Naive B cell (primary cell): ENCODE results near the gene BUD23. TPM values are rescaled to one million over a fixed set of nuclear protein-coding genes. Genes with fewer than 3 reads are reported as not detected.
A peak's percentile ranks its signal among the peaks of the same experiment; 100 is the strongest.
"Not testable (repeated sequence)": the region's sequence is repeated elsewhere in the genome, so short reads cannot be mapped to it uniquely, and the experiment has no call there.

Source experiments
- ATAC-seq, 2 donors: fragments of 150-1000 bp; cut with Tn5 transposase; 2 replicates each; pipeline ENCODE4 v1.10.0; 2021; ENCODE audit warnings: low read depth in 2 of 2, mild to moderate bottlenecking in 2 of 2, moderate library complexity in 2 of 2
- DNase-seq: peaks from one replicate; pipeline ENCODE4 v3.0.0; 2022
- H3K27ac Mint-ChIP-seq, 6 donors: one replicate each; pipeline ENCODE4 v1.8.0; 2020 to 2022; ENCODE audit warnings: mild to moderate bottlenecking in 6 of 6, mixed read lengths in 6 of 6, moderate library complexity in 5 of 6, inconsistent platforms in 2 of 6
- H3K27me3 Mint-ChIP-seq, 3 donors: one replicate each; pipeline ENCODE4 v1.8.0; 2021 to 2022; ENCODE audit warnings: mixed read lengths in 3 of 3, mild to moderate bottlenecking in 1 of 3
- H3K36me3 Mint-ChIP-seq, 2 donors: one replicate each; pipeline ENCODE4 v1.8.0; 2020 to 2022; ENCODE audit warnings: mixed read lengths in 2 of 2, inconsistent platforms in 1 of 2, mild to moderate bottlenecking in 1 of 2
- H3K4me1 Mint-ChIP-seq, 3 donors: one replicate each; pipeline ENCODE4 v1.8.0; 2020 to 2022; ENCODE audit warnings: mixed read lengths in 3 of 3, inconsistent platforms in 1 of 3, mild to moderate bottlenecking in 1 of 3, moderate library complexity in 1 of 3
- H3K4me3 Mint-ChIP-seq, 8 donors: one replicate each; pipeline ENCODE4 v1.8.0; 2020 to 2022; ENCODE audit warnings: mild to moderate bottlenecking in 8 of 8, mixed read lengths in 8 of 8, moderate library complexity in 8 of 8, inconsistent platforms in 2 of 8
- H3K9me3 Mint-ChIP-seq, 7 donors: one replicate each; pipeline ENCODE4 v1.8.0; 2020 to 2022; ENCODE audit warnings: mixed read lengths in 7 of 7, mild to moderate bottlenecking in 5 of 7, inconsistent platforms in 2 of 7, moderate library complexity in 1 of 7
- polyA plus RNA-seq, 6 donors: library from polyadenylated mRNA; unstranded; fragments of 300-500 nt; fragmentation: Illumina TruSeq; gene quantifications; one replicate each; pipeline ENCODE4 v1.2.3, GENCODE V29; 2021; ENCODE audit warnings: low read depth in 6 of 6

The BUD23 gene
- polyA plus RNA-seq, 6 donors from 2014 or later: 129 to 249 (median 148) TPM

DNA sequence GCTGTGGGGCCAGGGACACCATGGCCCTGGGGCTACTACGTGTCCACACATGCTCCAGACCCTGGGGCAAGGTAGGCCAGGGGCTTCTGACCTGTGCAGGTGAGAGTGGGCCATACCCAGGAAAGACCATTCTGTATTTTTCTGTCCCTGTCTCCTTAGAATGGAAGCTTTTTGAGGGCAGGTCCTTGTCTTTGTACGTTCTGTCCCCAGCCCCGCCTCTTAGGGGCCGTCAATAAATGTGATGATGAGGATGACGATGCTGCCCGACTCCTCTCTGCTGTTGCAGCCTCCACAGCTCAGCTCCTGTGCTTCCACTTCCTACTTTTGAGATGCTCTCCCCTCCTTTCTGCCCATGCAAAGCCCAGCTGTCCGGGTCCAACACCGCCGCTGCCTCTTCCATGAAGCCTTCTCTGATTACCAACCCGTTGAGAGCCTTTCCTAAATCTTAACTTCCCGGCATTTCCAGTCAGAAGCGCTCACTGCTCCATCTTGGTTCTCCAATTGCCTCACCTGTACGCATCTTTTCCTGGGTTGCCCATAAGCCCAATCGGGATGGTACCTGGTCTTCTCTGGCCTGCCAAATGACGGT, 11.4 kb upstream of the BUD23 start:
- H3K4me1 Mint-ChIP-seq: peaks cover 8 to 13% (median 11%) of the 10 kb centered on the region in 3 donors
- peak overlapping the region in 3 of 6 donors; percentile 19 to 68 (median 43) for H3K27ac Mint-ChIP-seq
- peaks cover 0 to 17% (median 15%) of the 10 kb centered on the region in 3 donors for H3K27me3 Mint-ChIP-seq
- DNase-seq (no peak), ATAC-seq (no peak)
- no peak overlapping the region for H3K4me3 Mint-ChIP-seq
- no peaks in the 10 kb centered on the region for H3K36me3 Mint-ChIP-seq
- H3K9me3 Mint-ChIP-seq: no peaks in the 10 kb centered on the region

DNA sequence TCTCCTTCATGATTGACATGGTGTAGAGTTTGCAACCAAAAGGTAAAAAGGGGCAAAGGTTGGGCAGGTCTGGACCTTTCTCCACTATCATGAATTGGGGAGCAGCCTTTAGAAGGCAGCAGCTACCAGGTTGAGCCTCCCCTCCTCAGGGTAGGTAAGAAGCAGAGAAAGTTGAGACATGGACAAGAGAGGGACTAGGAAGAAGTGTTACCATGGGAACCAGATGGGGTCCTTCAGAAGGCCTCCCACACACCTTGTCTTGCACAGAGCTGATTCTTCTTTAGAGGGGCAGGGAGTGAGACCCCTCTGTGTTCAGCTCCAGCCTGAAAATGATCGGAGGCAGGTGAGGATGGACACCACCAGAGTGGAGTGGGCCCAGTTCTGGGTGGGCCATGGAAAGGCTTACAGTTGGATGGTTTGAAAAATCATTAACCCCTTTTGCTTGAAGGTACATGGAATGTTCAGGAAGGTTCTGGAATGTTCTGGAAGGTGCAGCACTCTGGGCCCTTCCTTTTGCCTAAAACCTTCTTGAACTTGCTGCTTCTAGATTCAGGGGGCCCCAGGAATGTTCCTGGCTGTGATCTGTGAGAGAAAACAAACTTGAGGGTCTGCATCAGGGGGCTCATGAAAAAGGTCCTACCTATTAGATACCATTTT, 8.8 kb upstream of the BUD23 start:
- peaks cover 0 to 11% (median 4%) of the 10 kb centered on the region in 3 donors for H3K4me1 Mint-ChIP-seq
- H3K36me3 Mint-ChIP-seq: no peaks in the 10 kb centered on the region
- DNase-seq: no peak
- no peaks in the 10 kb centered on the region for H3K9me3 Mint-ChIP-seq
- H3K27me3 Mint-ChIP-seq: peaks cover 0 to 3% (median 3%) of the 10 kb centered on the region in 3 donors
- no peak for ATAC-seq
- H3K4me3 Mint-ChIP-seq: no peak overlapping the region
- no peak overlapping the region for H3K27ac Mint-ChIP-seq

- H3K27ac Mint-ChIP-seq, DNase-seq, H3K27me3 Mint-ChIP-seq, H3K4me3 Mint-ChIP-seq, H3K36me3 Mint-ChIP-seq, ATAC-seq, H3K9me3 Mint-ChIP-seq: not testable (repeated sequence)
- H3K4me1 Mint-ChIP-seq: peaks cover 6 to 19% (median 7%) of the 10 kb centered on the region in 3 donors
Measured at GRCh38 chr7:73676062-73676461, 7.3 kb upstream of the BUD23 start.

DNA sequence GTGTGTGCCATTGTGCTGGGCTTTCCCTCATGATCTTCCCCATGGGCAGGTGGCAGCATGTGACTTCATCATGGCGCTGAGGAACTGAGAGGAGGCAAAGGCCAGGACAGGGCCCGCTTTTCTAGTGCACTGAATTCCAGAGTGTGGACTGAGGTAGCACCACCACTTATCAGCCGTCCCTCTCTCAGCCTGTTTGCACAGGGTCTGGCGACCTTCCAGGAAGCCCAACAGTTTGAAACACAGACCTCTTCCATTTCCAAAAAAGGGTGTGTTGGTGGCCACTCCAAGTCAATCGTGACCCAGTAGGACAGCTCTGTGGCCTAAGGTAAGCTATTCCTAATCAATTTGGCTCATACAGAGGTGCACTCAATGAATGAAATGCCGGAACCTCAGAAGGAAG, 4.5 kb upstream of the BUD23 start:
- DNase-seq (no peak), ATAC-seq (no peak)
- no peaks in the 10 kb centered on the region for H3K36me3 Mint-ChIP-seq
- peaks cover 16 to 39% (median 24%) of the 10 kb centered on the region in 3 donors for H3K4me1 Mint-ChIP-seq
- H3K27me3 Mint-ChIP-seq: no peaks in the 10 kb centered on the region
- peak overlapping the region in 1 of 8 donors; percentile 95 for H3K4me3 Mint-ChIP-seq
- H3K9me3 Mint-ChIP-seq: no peaks in the 10 kb centered on the region
- H3K27ac Mint-ChIP-seq: peak overlapping the region in 1 of 6 donors; percentile 62

- H3K36me3 Mint-ChIP-seq: no peaks in the 10 kb centered on the region
- DNase-seq: no peak
- no peaks in the 10 kb centered on the region for H3K9me3 Mint-ChIP-seq
- no peaks in the 10 kb centered on the region for H3K27me3 Mint-ChIP-seq
- peaks cover 20 to 40% (median 27%) of the 10 kb centered on the region in 3 donors for H3K4me1 Mint-ChIP-seq
- no peak for ATAC-seq
- H3K27ac Mint-ChIP-seq: peak overlapping the region in 1 of 6 donors; percentile 47
- peak overlapping the region in 4 of 8 donors; percentile 6 to 95 (median 56) for H3K4me3 Mint-ChIP-seq
Measured at GRCh38 chr7:73679709-73680108, 3.7 kb upstream of the BUD23 start.

GRCh38 chr7:73680501-73680900, 2.9 kb upstream of the BUD23 start:
- ATAC-seq (no peak), DNase-seq (no peak)
- Mint-ChIP-seq H3K4me1 (peaks cover 20 to 46% (median 27%) of the 10 kb centered on the region in 3 donors), H3K27me3 (no peaks in the 10 kb centered on the region), H3K9me3 (no peaks in the 10 kb centered on the region), H3K36me3 (no peaks in the 10 kb centered on the region), H3K4me3 (peak overlapping the region in 4 of 8 donors; percentile 16 to 98 (median 96)), H3K27ac (no peak overlapping the region)

- no peak for ATAC-seq
- H3K4me3 Mint-ChIP-seq: peak overlapping the region; percentile 95 to 99 (median 98)
- no peaks in the 10 kb centered on the region for H3K36me3 Mint-ChIP-seq
- peak overlapping the region in 2 of 6 donors; percentile 0 to 97 for H3K27ac Mint-ChIP-seq
- DNase-seq: no peak
- H3K4me1 Mint-ChIP-seq: peaks cover 20 to 46% (median 27%) of the 10 kb centered on the region in 3 donors
- no peaks in the 10 kb centered on the region for H3K9me3 Mint-ChIP-seq
- no peaks in the 10 kb centered on the region for H3K27me3 Mint-ChIP-seq
Measured at GRCh38 chr7:73681031-73681430, 2.4 kb upstream of the BUD23 start.

GRCh38 chr7:73682745-73683055, 697 bp upstream of the BUD23 start:
- peaks cover 20 to 51% (median 33%) of the 10 kb centered on the region in 3 donors for H3K4me1 Mint-ChIP-seq
- H3K9me3 Mint-ChIP-seq: no peaks in the 10 kb centered on the region
- peak overlapping the region; percentile 95 to 99 (median 98) for H3K4me3 Mint-ChIP-seq
- H3K27me3 Mint-ChIP-seq: no peaks in the 10 kb centered on the region
- ATAC-seq: no peak
- no peaks in the 10 kb centered on the region for H3K36me3 Mint-ChIP-seq
- peak overlapping the region in 5 of 6 donors; percentile 56 to 100 (median 97) for H3K27ac Mint-ChIP-seq
- no peak for DNase-seq

- peak overlapping the region; percentile 97 to 100 (median 98) for H3K27ac Mint-ChIP-seq
- H3K4me1 Mint-ChIP-seq: peaks cover 25 to 54% (median 41%) of the 10 kb centered on the region in 3 donors
- H3K36me3 Mint-ChIP-seq: peaks cover 8 to 9% of the 10 kb centered on the region in 2 donors
- H3K4me3 Mint-ChIP-seq: peak overlapping the region; percentile 95 to 99 (median 98)
- no peaks in the 10 kb centered on the region for H3K9me3 Mint-ChIP-seq
- ATAC-seq: peak in 1 of 2 donors; percentile 10
- no peak for DNase-seq
- H3K27me3 Mint-ChIP-seq: no peaks in the 10 kb centered on the region
Measured at GRCh38 chr7:73683788-73684693, 644 bp downstream of the BUD23 start.

- Mint-ChIP-seq H3K4me1 (peaks cover 33 to 62% (median 54%) of the 10 kb centered on the region in 3 donors), H3K27me3 (no peaks in the 10 kb centered on the region), H3K4me3 (peak overlapping the region; percentile 35 to 98 (median 75)), H3K27ac (peak overlapping the region in 1 of 6 donors; percentile 28), H3K36me3 (peaks cover 8 to 22% of the 10 kb centered on the region in 2 donors), H3K9me3 (no peaks in the 10 kb centered on the region)
- ATAC-seq: no peak
- no peak for DNase-seq
Measured at GRCh38 chr7:73685311-73685710, 1.9 kb downstream of the BUD23 start.

- Mint-ChIP-seq H3K4me3 (no peak overlapping the region), H3K4me1 (peaks cover 27 to 42% (median 36%) of the 10 kb centered on the region in 3 donors), H3K27me3 (no peaks in the 10 kb centered on the region), H3K36me3 (peaks cover 19 to 38% of the 10 kb centered on the region in 2 donors), H3K27ac (no peak overlapping the region), H3K9me3 (no peaks in the 10 kb centered on the region)
- no peak for DNase-seq
- ATAC-seq: no peak
Measured at GRCh38 chr7:73688288-73688687, 4.9 kb downstream of the BUD23 start.

DNA sequence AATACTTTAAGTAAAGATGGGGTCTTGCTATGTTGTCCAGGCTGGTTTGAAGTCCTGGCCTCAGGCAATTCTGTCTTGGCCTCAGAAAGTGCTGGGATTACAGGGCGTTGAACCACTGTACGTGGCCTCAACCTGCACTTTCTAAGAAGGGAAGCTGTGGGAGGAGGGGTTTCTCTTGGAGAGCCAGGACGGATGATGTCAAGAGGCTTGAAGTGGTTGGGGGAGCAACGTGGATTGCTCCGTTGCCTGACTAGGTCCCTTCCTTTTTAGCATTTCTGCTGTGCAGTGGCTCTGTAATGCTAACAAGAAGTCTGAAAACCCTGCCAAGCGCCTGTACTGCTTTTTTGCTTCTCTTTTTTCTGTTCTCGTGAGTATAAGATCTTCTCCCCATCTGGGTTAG, 7.2 kb downstream of the BUD23 start:
- DNase-seq: no peak
- no peak for ATAC-seq
- Mint-ChIP-seq H3K27ac (no peak overlapping the region), H3K9me3 (no peaks in the 10 kb centered on the region), H3K36me3 (peaks cover 28 to 56% of the 10 kb centered on the region in 2 donors), H3K4me3 (peak overlapping the region in 1 of 8 donors; percentile 45), H3K4me1 (peaks cover 24 to 34% (median 25%) of the 10 kb centered on the region in 3 donors), H3K27me3 (no peaks in the 10 kb centered on the region)

DNA sequence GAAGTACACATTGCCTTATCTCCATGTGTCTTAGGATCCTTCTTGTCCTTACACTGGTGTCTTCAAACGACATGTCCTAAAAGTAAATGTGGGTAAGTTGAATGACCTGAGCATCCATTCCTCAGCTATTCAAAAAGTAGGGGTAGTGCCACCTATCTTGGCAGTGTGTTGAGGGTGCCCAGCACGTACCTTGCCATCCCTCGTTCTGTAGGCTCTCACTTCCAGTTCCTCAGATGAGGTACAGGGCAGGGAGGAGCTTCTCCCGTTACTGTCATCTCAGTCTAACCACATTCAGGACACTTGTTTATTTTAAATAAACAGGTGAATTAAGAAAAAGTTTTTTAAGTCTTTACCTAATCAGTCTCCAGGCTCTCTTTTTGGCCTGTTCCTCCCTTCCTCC, 13.0 kb downstream of the BUD23 start:
- H3K9me3 Mint-ChIP-seq: no peaks in the 10 kb centered on the region
- DNase-seq (no peak), ATAC-seq (no peak)
- H3K4me3 Mint-ChIP-seq: no peak overlapping the region
- H3K36me3 Mint-ChIP-seq: peaks cover 32 to 48% of the 10 kb centered on the region in 2 donors
- H3K27me3 Mint-ChIP-seq: peaks cover 0 to 1% (median under 1%) of the 10 kb centered on the region in 3 donors
- peak overlapping the region in 1 of 6 donors; percentile 79 for H3K27ac Mint-ChIP-seq
- peaks cover 0 to 10% (median 2%) of the 10 kb centered on the region in 3 donors for H3K4me1 Mint-ChIP-seq
